Measurements from ENCODE around the gene SOBP. TPM values are rescaled to one million over a fixed set of nuclear protein-coding genes. Genes with fewer than 3 reads are reported as not detected.

SOBP gene
- total and polyA plus RNA-seq, 2 donors (not counting 1 experiment from before 2014, with no cell fraction given) = 2.7 to 6.3 TPM

DNA sequence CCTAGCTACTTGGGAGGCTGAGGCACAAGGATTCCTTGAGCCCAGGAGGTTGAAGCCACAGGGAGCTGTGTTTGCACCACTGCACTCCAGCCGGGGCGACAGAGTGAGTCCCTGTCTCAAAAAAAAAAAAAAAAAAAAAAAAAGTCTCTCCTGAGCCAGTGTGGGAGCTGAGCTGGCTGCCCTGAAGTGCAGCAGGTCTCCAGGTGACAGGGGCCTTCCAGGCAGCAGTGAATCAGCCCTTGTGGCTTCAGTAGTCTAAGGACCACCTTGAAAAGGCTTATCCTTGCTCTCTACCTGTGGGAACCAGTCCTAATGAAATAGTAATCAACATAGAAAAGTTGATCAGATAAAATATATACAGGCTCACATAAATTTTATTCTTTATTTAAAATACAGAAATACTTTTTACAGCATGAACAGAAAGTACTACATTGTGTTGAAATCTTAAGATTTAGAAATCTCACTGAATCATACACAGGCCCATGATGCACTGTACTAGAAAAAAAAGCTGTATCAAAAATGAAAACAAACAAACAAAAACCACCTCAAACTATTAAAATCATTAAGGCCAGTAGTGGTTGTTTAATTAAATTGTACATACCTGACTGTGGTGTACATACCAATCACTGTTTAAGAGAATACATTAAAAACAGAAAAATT, 205.3 kb downstream of the SOBP start:
- Histone ChIP-seq H4K20me1 (ENCODE audit: control insufficient read depth, extremely low read depth, insufficient read depth, low read length) (no peaks in the 10 kb centered on the region), H2AFZ (ENCODE audit: low read length) (no peak overlapping the region), H3K4me2 (ENCODE audit: extremely low read depth, insufficient read depth, low read length) (no peak overlapping the region), H3K27me3 (ENCODE audit: control insufficient read depth, insufficient read depth, low read length) (no peaks in the 10 kb centered on the region), H3K9me3 (ENCODE audit: control insufficient read depth, insufficient read depth, low read depth, low read length) (no peaks in the 10 kb centered on the region), H3K4me3 (replicated peaks in 1 of 4; ENCODE audit: control extremely low read depth in 1 of 4, insufficient read depth in 1 of 4, low read depth in 3 of 4, low read length in 4 of 4) (no peak overlapping the region), H3K4me1 (ENCODE audit: control insufficient read depth, extremely low read depth, insufficient read depth, low read length) (peaks cover 26% of the 10 kb centered on the region), H3K9ac (ENCODE audit: insufficient read depth, low read length) (no peak overlapping the region), H3K36me3 (ENCODE audit: control insufficient read depth, insufficient read depth, low read length) (no peaks in the 10 kb centered on the region), H3K27ac (ENCODE audit: insufficient read depth, low read length) (no peak overlapping the region), H3K79me2 (ENCODE audit: control insufficient read depth, insufficient read depth, low read length) (no peaks in the 10 kb centered on the region)
- no peak for DNase-seq (ENCODE audit: low read depth in 2 of 2)
- TF ChIP-seq, protein P1, sequence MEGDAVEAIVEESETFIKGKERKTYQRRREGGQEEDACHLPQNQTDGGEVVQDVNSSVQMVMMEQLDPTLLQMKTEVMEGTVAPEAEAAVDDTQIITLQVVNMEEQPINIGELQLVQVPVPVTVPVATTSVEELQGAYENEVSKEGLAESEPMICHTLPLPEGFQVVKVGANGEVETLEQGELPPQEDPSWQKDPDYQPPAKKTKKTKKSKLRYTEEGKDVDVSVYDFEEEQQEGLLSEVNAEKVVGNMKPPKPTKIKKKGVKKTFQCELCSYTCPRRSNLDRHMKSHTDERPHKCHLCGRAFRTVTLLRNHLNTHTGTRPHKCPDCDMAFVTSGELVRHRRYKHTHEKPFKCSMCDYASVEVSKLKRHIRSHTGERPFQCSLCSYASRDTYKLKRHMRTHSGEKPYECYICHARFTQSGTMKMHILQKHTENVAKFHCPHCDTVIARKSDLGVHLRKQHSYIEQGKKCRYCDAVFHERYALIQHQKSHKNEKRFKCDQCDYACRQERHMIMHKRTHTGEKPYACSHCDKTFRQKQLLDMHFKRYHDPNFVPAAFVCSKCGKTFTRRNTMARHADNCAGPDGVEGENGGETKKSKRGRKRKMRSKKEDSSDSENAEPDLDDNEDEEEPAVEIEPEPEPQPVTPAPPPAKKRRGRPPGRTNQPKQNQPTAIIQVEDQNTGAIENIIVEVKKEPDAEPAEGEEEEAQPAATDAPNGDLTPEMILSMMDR (conservative IDR thresholded peaks at IDR 0.05 in 1 of 2, IDR thresholded peaks at IDR 0.05 in 1 of 2; ENCODE audit: low read depth in 1 of 2, low read length in 2 of 2) = no peak

DNA sequence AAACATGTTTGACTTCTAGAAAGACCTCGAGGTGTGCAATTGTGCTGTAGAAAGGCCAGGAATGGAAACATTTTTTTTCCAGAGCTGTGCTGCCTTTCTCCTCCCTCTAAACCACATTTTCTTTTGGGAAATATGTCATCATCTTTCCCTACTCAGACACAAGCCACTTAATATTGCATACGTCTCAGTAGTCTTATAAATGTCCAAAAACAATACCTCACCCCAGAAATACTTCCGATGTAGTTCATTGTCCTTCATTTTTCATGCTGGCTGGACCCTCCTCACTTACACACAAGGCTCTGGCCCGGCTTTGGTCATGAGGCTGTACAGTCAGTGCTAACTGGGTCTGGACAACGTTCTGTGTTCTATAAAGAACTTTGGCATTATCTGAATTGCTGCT, 207.8 kb downstream of the SOBP start:
- Histone ChIP-seq H3K36me3 (ENCODE audit: control insufficient read depth, insufficient read depth, low read length) (no peaks in the 10 kb centered on the region), H4K20me1 (ENCODE audit: control insufficient read depth, extremely low read depth, insufficient read depth, low read length) (no peaks in the 10 kb centered on the region), H3K4me1 (ENCODE audit: control insufficient read depth, extremely low read depth, insufficient read depth, low read length) (peaks cover 11% of the 10 kb centered on the region), H3K79me2 (ENCODE audit: control insufficient read depth, insufficient read depth, low read length) (no peaks in the 10 kb centered on the region), H3K4me3 (replicated peaks in 1 of 4; ENCODE audit: control extremely low read depth in 1 of 4, insufficient read depth in 1 of 4, low read depth in 3 of 4, low read length in 4 of 4) (no peak overlapping the region), H3K27me3 (ENCODE audit: control insufficient read depth, insufficient read depth, low read length) (no peaks in the 10 kb centered on the region), H3K27ac (ENCODE audit: insufficient read depth, low read length) (peak overlapping the region; percentile 75), H3K9ac (ENCODE audit: insufficient read depth, low read length) (no peak overlapping the region), H3K9me3 (ENCODE audit: control insufficient read depth, insufficient read depth, low read depth, low read length) (no peaks in the 10 kb centered on the region), H3K4me2 (ENCODE audit: extremely low read depth, insufficient read depth, low read length) (peak overlapping the region; percentile 11), H2AFZ (ENCODE audit: low read length) (peak overlapping the region; percentile 4)
- no peak for TF ChIP-seq EZH2 (IDR thresholded peaks at IDR 0.05; ENCODE audit: low read length, missing control alignments)
- TF ChIP-seq, protein P1 (conservative IDR thresholded peaks at IDR 0.05 in 1 of 2, IDR thresholded peaks at IDR 0.05 in 1 of 2; ENCODE audit: low read depth in 1 of 2, low read length in 2 of 2) = no peak
- peak in 1 of 2 donors; percentile 43 for DNase-seq (ENCODE audit: low read depth in 2 of 2)

DNA sequence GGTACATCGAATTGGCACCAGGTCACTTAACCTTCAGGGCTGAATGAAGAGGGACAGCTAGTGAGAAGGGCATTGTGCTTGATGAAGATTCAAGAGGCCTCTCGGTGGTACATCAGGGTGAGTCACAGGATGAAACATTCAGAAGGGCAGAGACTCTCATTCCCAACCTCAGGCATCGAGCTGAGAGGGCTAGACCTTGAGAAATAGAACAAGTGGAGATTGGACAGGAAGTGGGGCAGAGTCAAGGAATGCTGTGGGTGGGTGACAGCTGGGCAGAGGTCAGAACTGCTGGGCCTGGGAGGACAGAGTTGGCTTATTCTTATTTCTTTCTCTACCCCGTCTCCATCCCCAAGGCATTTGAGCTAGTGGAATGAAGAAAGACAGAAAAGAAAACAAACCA, 208.2 kb downstream of the SOBP start:
- no peaks in the 10 kb centered on the region for H3K36me3 ChIP-seq (ENCODE audit: control insufficient read depth, insufficient read depth, low read length)
- H3K79me2 ChIP-seq (ENCODE audit: control insufficient read depth, insufficient read depth, low read length) = no peaks in the 10 kb centered on the region
- H3K9me3 ChIP-seq (ENCODE audit: control insufficient read depth, insufficient read depth, low read depth, low read length) = no peaks in the 10 kb centered on the region
- peak overlapping the region; percentile 4 for H2AFZ ChIP-seq (ENCODE audit: low read length)
- peak overlapping the region; percentile 11 for H3K4me2 ChIP-seq (ENCODE audit: extremely low read depth, insufficient read depth, low read length)
- peaks cover 9% of the 10 kb centered on the region for H3K4me1 ChIP-seq (ENCODE audit: control insufficient read depth, extremely low read depth, insufficient read depth, low read length)
- no peak overlapping the region for H3K9ac ChIP-seq (ENCODE audit: insufficient read depth, low read length)
- H3K27me3 ChIP-seq (ENCODE audit: control insufficient read depth, insufficient read depth, low read length) = no peaks in the 10 kb centered on the region
- H4K20me1 ChIP-seq (ENCODE audit: control insufficient read depth, extremely low read depth, insufficient read depth, low read length) = no peaks in the 10 kb centered on the region
- TF ChIP-seq EZH2 (IDR thresholded peaks at IDR 0.05; ENCODE audit: low read length, missing control alignments) = no peak
- TF ChIP-seq, protein P1 (conservative IDR thresholded peaks at IDR 0.05 in 1 of 2, IDR thresholded peaks at IDR 0.05 in 1 of 2; ENCODE audit: low read depth in 1 of 2, low read length in 2 of 2) = no peak
- peak; percentile 56 to 78 for DNase-seq (ENCODE audit: low read depth in 2 of 2)
- H3K27ac ChIP-seq (ENCODE audit: insufficient read depth, low read length) = peak overlapping the region; percentile 75
- no peak overlapping the region for H3K4me3 ChIP-seq (replicated peaks in 1 of 4; ENCODE audit: control extremely low read depth in 1 of 4, insufficient read depth in 1 of 4, low read depth in 3 of 4, low read length in 4 of 4)
